HepG2 (cell line): ENCODE data around the gene PTGIS. TPM values are rescaled to one million over a fixed set of nuclear protein-coding genes. Genes with fewer than 3 reads are reported as not detected.
A peak's percentile ranks its signal among the peaks of the same experiment; 100 is the strongest.

Experiments used
- ARID2 ChIP-seq: sonication (generic); formaldehyde crosslinking; IDR thresholded peaks from 2 replicates; pipeline ENCODE4 v1.8.1; 2022; ENCODE audit warnings: mild to moderate bottlenecking, missing genetic modification reagents, borderline replicate concordance
- ASH2L ChIP-seq: fragments of 300-600, 200-600 bp; sonication (generic); IDR thresholded peaks from 2 replicates; pipeline ENCODE4 v1.7.0; 2017; ENCODE audit warnings: low read depth, mild to moderate bottlenecking, moderate library complexity, mixed read lengths, low read length; ENCODE audit not compliant: insufficient read length
- ELF1 ChIP-seq: sonication (generic); formaldehyde crosslinking; IDR thresholded peaks from 2 replicates; pipeline ENCODE4 v1.4.0; 2020; ENCODE audit warnings: missing genetic modification reagents
- FOXC1 ChIP-seq: sonication (generic); formaldehyde crosslinking; IDR thresholded peaks from 2 replicates; pipeline ENCODE4 v1.8.0; 2022; ENCODE audit warnings: mild to moderate bottlenecking, missing genetic modification reagents, borderline replicate concordance
- GTF3A ChIP-seq: sonication (generic); formaldehyde crosslinking; conservative IDR thresholded peaks from 2 replicates; pipeline ENCODE4 v1.4.0; 2020; ENCODE audit warnings: mild to moderate bottlenecking, missing genetic modification reagents
- ISX ChIP-seq: sonication (generic); formaldehyde crosslinking; conservative IDR thresholded peaks from 2 replicates; pipeline ENCODE4 v1.5.0; 2020; ENCODE audit warnings: missing genetic modification reagents
- MLLT10 ChIP-seq: sonication (generic); formaldehyde crosslinking; IDR thresholded peaks from 2 replicates; pipeline ENCODE4 v1.4.0; 2020; ENCODE audit warnings: missing genetic modification reagents
- NFRKB ChIP-seq: fragments of 450-650 bp; IDR thresholded peaks from 2 replicates; pipeline ENCODE4 v1.6.1; 2017
- ONECUT2 ChIP-seq: sonication (generic); formaldehyde crosslinking; IDR thresholded peaks from 2 replicates; pipeline ENCODE4 v1.4.0; 2020; ENCODE audit warnings: missing genetic modification reagents
- SIX1 ChIP-seq: sonication (generic); formaldehyde crosslinking; IDR thresholded peaks from 2 replicates; pipeline ENCODE4 v1.4.0; 2020; ENCODE audit warnings: missing genetic modification reagents, borderline replicate concordance
- SMAD3 ChIP-seq: sonication (generic); formaldehyde crosslinking; IDR thresholded peaks from 2 replicates; pipeline ENCODE4 v1.4.0; 2020; ENCODE audit warnings: missing genetic modification reagents
- ZFP36L2 ChIP-seq: sonication (generic); formaldehyde crosslinking; IDR thresholded peaks from 2 replicates; pipeline ENCODE4 v1.4.0; 2020; ENCODE audit warnings: missing genetic modification reagents
- ZIK1 ChIP-seq: sonication (generic); formaldehyde crosslinking; IDR thresholded peaks from 2 replicates; pipeline ENCODE4 v1.5.0; 2020; ENCODE audit warnings: mild to moderate bottlenecking, low read depth, missing genetic modification reagents, borderline replicate concordance
- ZNF550 ChIP-seq: sonication (generic); formaldehyde crosslinking; IDR thresholded peaks from 2 replicates; pipeline ENCODE4 v1.4.0; 2020; ENCODE audit warnings: mild to moderate bottlenecking, missing genetic modification reagents, borderline replicate concordance
- ZNF614 ChIP-seq: IDR thresholded peaks from 2 replicates; pipeline ENCODE4 v1.6.1; 2018; ENCODE audit warnings: missing biosample characterization, missing genetic modification reagents, inconsistent platforms, borderline replicate concordance
- ZNF775 ChIP-seq: sonication (generic); formaldehyde crosslinking; IDR thresholded peaks from 2 replicates; pipeline ENCODE4 v1.4.0; 2020; ENCODE audit warnings: missing genetic modification reagents, mild to moderate bottlenecking, moderate library complexity, borderline replicate concordance
- polyA plus RNA-seq, 8 experiments: library from polyadenylated mRNA; depleted of rRNA in 3 of 8; stranded (reverse) in 7 of 8; unstranded in 1 of 8; fragments of >200 nt; fragmentation: Illumina TruSeq in 4 of 8; extraction: Trizol in 4 of 8; gene quantifications; 2 replicates each; pipeline versions ENCODE4 v1.2.1 to v1.2.3, GENCODE V29; 2011 to 2016; ENCODE audit warnings: low read depth in 4 of 8, missing spikeins in 1 of 8, mixed read lengths in 1 of 8; ENCODE audit not compliant: insufficient read depth in 1 of 8
- total RNA-seq, 5 experiments: library from RNA; depleted of rRNA; stranded (reverse); fragments of >200 nt; fragmentation: Illumina TruSeq; extraction: Trizol; gene quantifications; 2 replicates each; pipeline ENCODE4 v1.2.3, GENCODE V29; 2016; ENCODE audit warnings: low read depth in 1 of 5
- TF ChIP-seq, protein P1 (sequence below): sonication (generic); formaldehyde crosslinking; IDR thresholded peaks from 2 replicates; pipeline ENCODE4 v1.4.0; 2020; ENCODE audit warnings: missing genetic modification reagents, borderline replicate concordance
- TF ChIP-seq, protein P2 (sequence below): sonication (generic); formaldehyde crosslinking; IDR thresholded peaks from 2 replicates; pipeline ENCODE4 v1.5.1; 2020; ENCODE audit warnings: mild to moderate bottlenecking, missing genetic modification reagents, moderate library complexity
- TF ChIP-seq, protein P3 (sequence below): sonication (generic); formaldehyde crosslinking; IDR thresholded peaks from 2 replicates; pipeline ENCODE4 v1.5.0; 2020; ENCODE audit warnings: mild to moderate bottlenecking, low read depth, missing genetic modification reagents, borderline replicate concordance

Gene PTGIS
- total and polyA plus RNA-seq, 2 of the 13 experiments (the other 11 are each of a cell fraction or from before 2014, with no cell fraction given), result not detected

DNA sequence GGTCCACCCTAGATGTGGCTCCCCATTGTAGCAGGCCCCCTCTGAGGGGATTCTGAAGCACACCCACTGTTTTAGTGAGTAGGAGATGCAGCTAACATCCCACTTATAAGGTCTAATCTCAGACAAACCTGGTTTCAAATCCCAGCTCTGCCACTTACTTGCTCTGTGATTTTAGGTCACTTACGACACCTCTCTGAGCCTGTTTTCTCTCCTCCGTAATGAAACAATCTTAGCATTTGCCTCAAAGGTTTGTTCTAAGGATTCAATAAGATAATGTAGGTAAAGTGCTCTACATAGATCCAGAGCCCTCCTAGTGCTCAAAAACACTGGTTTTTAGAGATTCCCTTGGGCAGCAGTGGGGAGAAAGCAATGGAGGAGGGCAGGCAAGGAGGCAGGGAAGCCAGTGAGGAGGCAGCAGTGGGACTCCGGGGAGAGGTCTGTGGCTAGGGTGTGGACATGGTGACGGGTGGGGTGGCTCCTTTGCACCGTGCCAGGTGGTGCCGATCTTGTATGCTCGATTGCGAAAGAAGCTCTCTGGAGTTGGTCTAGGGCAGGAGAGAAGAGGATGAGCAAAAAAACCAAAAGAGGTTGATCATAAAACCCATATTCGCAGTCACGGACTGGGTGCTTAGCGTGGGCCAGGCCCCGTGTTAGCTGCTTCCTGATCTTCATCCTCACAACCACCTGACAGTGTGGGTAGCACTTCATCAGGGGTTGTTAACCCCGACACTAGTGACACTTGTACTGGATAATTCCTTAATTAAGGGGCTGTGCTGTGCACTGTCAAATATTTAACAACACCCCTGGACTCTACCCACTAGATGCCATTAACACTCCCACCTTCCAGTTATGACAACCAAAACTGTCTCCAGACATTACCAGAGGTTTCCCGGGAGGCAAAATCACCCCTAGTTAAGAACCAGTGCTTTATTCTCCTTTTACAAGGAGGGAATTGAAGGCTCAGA lies 16.8 kb upstream of the PTGIS start (continued):
- peak; percentile 2; the same call in 1 of the 2 replicates for TF ChIP-seq ELF1 (CRISPR knock-in tag)
- no peak for TF ChIP-seq ZNF614 (CRISPR knock-in tag)
- TF ChIP-seq SIX1, result 0 out of 2 replicates have a peak, but pooled peaks have one; percentile 3
- peak; percentile 15; the same call in 1 of the 2 replicates for TF ChIP-seq ZNF775
- peak; percentile 10; the same call in 1 of the 2 replicates for TF ChIP-seq ARID2 (CRISPR knock-in tag)
- TF ChIP-seq, protein P1, sequence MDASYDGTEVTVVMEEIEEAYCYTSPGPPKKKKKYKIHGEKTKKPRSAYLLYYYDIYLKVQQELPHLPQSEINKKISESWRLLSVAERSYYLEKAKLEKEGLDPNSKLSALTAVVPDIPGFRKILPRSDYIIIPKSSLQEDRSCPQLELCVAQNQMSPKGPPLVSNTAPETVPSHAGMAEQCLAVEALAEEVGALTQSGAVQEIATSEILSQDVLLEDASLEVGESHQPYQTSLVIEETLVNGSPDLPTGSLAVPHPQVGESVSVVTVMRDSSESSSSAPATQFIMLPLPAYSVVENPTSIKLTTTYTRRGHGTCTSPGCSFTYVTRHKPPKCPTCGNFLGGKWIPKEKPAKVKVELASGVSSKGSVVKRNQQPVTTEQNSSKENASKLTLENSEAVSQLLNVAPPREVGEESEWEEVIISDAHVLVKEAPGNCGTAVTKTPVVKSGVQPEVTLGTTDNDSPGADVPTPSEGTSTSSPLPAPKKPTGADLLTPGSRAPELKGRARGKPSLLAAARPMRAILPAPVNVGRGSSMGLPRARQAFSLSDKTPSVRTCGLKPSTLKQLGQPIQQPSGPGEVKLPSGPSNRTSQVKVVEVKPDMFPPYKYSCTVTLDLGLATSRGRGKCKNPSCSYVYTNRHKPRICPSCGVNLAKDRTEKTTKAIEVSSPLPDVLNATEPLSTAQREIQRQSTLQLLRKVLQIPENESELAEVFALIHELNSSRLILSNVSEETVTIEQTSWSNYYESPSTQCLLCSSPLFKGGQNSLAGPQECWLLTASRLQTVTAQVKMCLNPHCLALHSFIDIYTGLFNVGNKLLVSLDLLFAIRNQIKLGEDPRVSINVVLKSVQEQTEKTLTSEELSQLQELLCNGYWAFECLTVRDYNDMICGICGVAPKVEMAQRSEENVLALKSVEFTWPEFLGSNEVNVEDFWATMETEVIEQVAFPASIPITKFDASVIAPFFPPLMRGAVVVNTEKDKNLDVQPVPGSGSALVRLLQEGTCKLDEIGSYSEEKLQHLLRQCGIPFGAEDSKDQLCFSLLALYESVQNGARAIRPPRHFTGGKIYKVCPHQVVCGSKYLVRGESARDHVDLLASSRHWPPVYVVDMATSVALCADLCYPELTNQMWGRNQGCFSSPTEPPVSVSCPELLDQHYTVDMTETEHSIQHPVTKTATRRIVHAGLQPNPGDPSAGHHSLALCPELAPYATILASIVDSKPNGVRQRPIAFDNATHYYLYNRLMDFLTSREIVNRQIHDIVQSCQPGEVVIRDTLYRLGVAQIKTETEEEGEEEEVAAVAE (CRISPR knock-in tag), result peak; percentile 49; the same call in 1 of the 2 replicates
- no peak for TF ChIP-seq ZIK1 (CRISPR knock-in tag)
- TF ChIP-seq, protein P2, sequence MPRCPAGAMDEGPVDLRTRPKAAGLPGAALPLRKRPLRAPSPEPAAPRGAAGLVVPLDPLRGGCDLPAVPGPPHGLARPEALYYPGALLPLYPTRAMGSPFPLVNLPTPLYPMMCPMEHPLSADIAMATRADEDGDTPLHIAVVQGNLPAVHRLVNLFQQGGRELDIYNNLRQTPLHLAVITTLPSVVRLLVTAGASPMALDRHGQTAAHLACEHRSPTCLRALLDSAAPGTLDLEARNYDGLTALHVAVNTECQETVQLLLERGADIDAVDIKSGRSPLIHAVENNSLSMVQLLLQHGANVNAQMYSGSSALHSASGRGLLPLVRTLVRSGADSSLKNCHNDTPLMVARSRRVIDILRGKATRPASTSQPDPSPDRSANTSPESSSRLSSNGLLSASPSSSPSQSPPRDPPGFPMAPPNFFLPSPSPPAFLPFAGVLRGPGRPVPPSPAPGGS (CRISPR knock-in tag), result peak; percentile 47; the same call in 1 of the 2 replicates
- TF ChIP-seq GTF3A, result no peak
- no peak for TF ChIP-seq ONECUT2 (CRISPR knock-in tag)
- TF ChIP-seq, protein P3, sequence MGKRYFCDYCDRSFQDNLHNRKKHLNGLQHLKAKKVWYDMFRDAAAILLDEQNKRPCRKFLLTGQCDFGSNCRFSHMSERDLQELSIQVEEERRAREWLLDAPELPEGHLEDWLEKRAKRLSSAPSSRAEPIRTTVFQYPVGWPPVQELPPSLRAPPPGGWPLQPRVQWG (CRISPR knock-in tag), result no peak
- TF ChIP-seq FOXC1 (CRISPR knock-in tag), result no peak; the same call in 1 of the 2 replicates
- TF ChIP-seq ASH2L, result peak; percentile 93
- no peak for TF ChIP-seq ISX
- no peak for TF ChIP-seq ZFP36L2 (CRISPR knock-in tag)
- no peak for TF ChIP-seq MLLT10
- TF ChIP-seq ZNF550 (CRISPR knock-in tag), result no peak
- 0 out of 2 replicates have a peak, but pooled peaks have one; percentile 22 for TF ChIP-seq SMAD3 (CRISPR knock-in tag)
- no peak for TF ChIP-seq NFRKB
